NCI-H146 (cell line): Measurements from ENCODE around the gene GLIS2.
"Not testable (repeated sequence)": the region's sequence is repeated elsewhere in the genome, so short reads cannot be mapped to it uniquely, and the experiment has no call there.

Experiments
- DNase-seq: peaks from one replicate; lab custom pipeline; 2025; lab: John Stamatoyannopoulos, UW

Gene GLIS2

GRCh38 chr16:4334724-4335495 is 19.0 kb downstream of the GLIS2 start:
- no peak for DNase-seq

GRCh38 chr16:4336701-4337539 is 21.1 kb downstream of the GLIS2 start:
- no peak for DNase-seq

DNA sequence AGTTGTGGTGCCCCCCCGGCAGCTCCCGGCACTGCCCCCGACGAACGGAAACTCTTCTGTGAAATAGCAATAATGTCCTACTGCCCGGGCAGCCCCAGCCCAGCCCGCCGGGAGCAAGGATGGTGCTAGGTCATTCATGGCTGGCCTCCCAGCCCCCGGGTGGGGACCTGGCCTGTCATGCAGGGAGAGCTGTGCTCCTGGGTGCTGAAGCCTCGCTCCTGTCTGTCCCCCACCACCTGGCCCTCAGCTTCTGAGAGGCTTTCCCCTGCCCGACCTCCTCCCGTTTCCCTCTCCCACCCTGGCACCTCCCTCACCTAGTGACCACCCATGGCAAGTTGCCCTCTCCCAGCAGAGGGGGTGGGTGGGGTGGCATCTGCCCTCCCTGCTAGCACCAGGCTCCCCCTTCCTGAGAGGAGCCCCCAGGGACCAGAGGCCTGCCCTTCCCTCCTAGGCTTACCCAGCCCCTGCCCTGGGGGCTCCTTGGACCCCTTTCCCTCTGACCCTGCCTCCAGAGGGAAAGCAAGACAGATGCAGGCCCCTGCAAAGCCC is 21.7 kb downstream of the GLIS2 start:
- no peak for DNase-seq

DNA sequence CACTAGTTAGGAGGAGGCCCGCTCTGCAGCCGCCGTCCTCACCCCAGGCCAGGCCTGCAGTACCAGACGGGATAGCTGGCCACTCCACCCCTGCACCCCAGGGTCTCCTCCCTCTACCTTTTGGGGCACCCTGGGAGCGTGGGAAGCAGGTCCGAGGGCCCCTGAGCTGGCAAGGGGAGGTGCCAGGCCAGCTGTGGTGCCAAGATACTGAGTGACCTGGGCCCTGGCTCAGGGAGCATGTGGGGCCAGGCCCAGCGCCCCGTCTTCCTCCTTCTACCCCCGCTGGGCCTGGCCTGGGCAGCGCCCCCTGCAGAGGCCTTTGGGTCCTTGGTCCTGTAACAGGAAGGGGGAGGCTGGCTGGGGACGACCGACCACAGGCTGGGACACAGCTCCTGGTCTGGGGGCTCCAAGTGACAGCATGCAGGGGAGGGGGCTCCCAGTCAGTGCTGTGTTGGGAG is 22.3 kb downstream of the GLIS2 start:
- no peak for DNase-seq

DNA sequence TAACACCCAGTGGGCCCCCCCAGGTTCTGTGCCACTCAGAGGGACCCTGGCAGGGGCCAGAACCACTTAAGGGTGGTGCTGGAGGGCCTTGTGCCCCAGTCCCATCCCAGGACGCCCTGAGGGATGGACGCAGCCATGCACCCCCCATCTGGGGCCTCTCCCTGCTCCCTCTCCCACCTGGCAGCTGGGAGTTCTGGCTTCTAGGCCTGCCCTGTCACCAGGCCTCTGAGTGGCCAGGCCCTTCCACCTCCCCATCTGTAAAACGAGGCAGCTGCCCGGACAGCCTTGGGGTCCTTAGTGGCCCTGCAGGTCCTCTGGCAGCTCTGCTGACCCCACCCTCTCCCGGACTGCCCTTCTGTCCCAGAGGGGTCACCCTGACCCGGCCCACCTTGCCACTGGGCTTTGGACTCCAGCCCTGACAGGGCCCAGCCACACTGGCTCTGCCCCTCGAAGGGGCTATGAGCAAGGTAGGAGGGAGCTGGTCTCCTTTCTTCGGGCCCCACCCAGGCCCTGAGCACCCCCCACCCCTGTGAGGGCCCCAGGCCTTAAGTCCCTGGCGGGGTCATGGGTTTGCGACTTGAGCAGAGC is 22.9 kb downstream of the GLIS2 start:
- no peak for DNase-seq

DNA sequence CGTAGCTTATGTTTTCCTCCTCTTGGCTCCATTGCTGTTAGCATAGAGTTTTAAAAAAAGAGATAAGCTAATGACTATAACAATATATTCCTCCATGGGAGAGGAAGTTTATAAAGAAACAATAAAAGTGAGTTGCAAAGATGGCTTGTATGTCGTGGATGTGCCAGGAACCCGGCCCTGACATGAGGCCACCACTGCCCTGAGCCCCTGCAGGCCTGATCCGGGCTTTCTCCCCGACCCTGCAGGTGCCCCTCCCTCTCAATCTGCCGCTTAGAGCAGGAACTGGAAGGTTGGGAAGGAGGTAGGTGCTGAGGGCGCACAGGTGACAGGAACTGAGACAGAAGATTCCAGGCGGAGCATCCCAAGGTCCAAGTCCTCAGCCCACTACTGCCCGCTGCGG is 23.6 kb downstream of the GLIS2 start:
- no peak for DNase-seq

DNA sequence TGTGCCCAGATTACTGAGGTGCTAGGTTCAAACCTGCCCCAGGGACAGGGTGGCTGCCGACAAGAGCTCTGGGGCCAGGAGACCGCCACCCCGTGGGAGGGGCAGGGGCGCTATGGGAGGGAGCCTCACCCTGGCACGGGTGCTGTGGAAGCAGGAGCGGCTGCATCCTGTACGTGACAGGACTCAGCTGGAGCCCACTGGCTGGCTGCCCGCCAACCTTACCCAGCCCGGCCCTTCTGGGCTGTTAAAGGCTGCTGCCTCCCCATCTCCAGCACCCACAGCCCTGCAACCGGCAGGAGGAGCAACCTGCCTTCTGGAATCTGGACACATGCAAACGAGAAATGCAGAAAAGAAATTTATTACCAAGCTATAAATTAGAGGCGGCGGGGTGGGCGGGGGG is 24.0 kb downstream of the GLIS2 start:
- DNase-seq = peak; percentile 37

DNA sequence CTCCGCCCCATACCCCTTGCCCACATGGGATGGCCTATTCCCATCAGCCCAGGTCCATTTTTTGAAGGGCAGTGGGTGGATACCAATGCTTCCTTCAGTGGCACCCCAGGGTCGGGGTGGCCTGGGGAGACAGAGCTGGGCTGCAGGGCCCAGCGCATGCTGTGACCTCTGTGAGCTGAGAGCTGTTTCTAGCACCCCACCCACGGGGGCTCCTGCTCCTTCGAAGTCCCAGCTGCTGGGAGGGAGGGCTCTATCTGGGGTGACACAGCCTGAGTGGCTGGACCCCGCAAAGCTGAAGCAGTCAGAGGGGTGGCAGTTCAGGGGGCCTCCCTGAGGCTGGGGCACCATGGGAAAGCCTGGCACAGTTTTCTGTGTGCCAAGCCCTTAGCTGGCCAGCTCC is 24.6 kb downstream of the GLIS2 start:
- no peak for DNase-seq

GRCh38 chr16:4341250-4341649 is 25.4 kb downstream of the GLIS2 start:
- no peak for DNase-seq

- DNase-seq = no peak
These were observed 27.2 kb downstream of the GLIS2 start for GRCh38 chr16:4342866-4343744.

DNA sequence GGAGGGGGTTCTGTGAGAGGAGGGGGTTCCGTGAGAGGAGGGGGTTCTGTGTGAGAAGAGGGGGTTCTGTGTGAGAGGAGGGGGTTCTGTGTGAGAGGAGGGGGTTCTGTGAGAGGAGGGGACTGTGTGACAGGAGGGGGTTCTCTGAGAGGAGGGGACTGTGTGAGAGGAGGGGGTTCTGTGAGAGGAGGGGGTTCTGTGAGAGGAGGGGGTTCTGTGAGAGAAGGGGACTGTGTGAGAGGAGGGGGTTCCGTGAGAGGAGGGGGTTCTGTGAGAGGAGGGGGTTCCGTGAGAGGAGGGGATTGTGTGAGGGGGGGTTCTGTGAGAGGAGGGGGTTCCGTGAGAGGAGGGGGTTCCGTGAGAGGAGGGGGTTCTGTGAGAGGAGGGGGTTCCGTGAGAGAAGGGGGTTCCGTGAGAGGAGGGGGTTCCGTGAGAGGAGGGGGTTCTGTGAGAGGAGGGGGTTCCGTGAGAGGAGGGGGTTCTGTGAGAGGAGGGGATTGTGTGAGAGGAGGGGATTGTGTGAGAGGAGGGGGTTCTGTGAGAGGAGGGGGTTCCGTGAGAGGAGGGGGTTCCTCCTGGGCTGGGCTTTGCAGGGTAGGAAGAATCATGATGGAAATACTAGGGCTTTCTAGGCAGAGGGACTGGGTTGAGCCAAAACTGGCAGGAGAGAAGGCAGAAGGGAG is 28.6 kb downstream of the GLIS2 start:
- DNase-seq = not testable (repeated sequence)

DNA sequence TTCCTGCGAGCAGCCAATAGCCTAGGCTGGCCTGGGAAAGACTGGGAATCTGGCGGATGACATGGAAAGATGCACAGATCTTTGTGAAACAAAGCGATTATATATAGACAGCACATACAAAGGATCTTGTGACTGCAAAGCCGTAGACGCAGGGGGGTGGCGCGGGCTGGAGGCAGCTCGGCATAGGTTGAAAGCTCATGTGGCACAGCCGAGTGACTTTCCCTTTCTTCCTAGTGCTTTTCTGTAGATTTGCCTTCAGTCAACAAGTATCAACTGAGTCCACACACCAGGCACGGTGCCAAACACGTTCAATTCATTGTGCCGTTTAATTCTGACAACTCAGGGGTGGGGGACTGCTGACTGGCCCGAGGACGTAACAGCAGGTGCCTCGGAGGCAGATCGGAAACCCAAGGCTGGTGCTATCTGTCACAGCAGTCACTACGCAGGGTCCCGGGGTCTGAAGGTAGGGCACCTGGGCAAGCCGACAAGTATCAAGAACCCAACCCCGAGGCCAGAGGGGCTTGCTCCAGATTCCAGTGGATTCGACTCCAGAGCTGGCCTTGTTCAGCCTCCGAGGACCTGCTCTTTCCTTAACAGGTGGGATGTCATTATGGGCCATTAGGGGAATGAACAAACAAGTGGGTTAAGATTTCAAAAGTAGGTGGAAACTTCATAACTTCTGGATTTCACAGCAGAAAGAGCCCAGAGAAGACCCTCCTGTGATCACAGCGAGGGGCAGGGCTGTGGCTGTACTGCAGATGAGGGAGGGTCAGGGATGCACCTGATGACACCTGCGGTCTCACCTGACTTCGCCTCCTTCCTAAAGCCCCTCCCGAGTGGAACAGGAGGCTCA is 29.3 kb downstream of the GLIS2 start:
- peak; percentile 89 for DNase-seq

DNA sequence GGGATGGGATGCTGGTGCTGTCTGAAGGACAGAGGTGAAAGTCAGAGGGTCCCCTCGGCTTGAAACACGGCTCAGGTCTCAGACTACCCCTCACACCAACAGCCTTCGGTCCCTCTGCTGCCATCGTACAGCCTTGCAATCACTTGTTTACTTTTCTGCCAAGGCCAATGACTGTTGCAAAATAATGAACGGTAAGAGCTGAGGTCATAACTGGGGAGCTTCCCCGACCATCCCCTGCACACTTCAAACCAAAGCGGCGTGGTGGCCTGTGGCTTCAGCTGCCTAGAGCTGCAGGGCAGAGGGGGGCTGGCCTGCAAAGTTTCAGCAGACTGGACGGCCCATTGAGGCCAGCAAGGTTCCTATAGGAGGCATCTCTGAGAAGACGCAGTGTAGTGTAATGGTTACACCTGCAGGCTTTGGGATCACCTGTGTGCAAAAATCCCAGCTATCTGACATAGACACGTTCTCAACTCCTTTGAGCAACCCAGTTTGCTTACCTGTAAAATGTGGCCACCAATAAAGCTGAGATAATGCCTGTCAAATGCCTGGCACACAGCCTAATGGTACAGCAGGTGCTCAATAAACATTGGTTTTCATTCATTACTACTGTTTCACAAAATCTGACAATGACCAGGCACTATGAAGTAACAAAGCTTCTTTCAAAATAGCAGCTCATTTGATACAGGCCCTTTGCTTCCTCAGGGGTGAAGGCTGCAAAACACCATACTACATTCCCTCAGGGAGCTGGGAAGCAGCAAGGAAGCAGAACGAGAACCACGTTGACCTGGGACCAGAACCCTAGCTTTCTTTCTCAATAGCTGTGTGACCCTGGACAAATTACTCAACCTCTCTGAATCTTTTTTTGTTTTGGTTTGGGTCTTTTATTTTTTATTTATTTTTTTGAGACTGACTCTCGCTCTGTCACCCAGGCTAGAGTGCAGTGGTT is 30.2 kb downstream of the GLIS2 start:
- peak; percentile 77 for DNase-seq

DNA sequence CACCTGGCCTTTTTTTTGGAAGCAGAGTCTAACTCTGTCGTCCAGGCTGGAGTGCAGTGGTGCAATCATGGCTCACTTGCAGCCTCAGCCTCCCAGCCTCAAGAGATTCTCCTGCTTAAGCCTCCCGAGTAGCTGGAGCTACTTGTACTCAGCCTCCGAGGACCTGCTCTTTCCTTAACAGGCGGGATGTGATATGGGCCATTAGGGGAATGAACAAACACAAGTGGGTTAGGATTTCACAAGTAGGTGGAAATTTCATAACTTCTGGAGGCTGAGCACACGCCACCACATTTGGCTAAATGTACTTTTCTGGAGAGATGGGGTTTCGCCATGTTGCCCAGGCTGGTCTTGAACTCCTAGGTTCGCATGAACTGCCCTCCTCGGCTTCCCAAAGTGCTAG is 31.1 kb downstream of the GLIS2 start:
- DNase-seq = no peak

DNA sequence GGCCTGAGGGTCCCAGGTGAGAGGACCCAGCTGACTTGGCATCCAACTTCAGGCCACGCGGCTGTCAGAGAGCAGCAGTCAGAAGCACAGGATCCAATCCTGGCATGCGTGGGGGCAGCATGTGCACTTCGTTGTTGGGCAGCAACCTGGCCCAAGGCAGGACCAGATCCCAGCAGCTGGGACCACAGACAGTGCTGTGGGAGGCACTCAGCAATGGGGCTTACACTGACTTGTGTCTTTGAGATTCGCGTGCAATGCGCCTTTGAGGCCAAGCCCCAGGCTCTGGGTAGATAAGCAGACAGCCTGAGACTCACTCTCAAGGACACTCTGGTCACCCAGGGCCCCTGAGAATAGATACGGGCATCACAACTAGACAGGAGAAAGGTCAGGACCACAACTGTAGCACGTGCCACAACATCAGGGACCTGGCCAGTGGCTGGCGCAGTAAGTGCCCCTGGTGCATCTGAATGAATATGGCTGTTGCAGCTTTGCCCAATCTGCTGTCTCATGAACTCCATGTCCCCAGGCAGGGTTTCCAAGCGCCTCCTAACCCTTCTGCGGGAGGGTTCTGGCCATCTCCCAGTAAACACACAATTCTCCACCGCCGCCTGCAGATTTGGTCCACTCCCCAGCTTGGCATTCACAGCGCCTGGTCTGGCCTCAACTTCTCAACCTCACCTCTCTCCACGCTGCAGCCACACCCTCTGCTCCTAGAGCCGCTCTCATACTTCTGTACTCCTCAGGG is 32.1 kb downstream of the GLIS2 start:
- no peak for DNase-seq

DNA sequence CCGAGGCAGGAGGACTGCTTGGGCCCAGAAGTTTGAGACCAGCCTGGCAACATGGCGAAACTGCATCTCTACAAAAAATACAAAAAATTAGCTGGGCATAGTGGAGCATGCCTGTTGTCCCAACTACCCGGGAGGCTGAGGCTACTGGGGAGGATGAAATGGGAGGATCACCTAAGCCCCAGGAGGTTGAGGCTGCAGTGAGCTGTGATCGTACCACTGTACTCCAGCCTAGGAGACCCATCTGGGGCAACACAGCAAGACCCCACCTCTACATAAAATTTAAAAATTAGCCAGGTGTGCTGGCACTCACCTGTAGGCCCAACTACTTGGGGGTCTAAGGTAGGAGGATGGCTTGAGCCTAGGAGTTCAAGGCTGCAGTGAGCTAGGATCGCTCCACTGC is 33.5 kb downstream of the GLIS2 start:
- no peak for DNase-seq

DNA sequence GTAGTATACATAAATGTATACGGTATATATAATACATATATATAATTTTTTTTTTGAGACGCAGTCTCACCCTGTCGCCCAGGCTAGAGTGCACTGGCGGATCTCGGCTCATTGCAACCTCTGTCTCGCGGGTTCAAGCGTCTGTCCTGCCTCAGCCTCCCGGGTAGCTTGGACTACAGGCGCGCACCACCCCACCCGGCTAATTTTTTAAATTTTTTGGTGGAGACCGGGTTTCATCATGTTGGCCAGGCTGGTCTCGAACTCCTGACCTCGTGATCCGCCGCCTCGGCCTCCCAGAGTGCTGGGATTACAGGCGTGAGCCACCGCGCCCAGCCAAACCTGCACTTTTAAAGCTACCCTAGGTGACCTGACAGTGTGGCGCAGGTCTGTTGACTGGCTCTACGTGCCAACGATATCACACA is 34.5 kb downstream of the GLIS2 start:
- DNase-seq = no peak
